Mesenchymal stem cell (in vitro differentiated cells and primary cell): ENCODE data around the gene RALGAPA2.

Experiments
- DNase-seq: peaks from one replicate; pipeline ENCODE4 v3.0.0-alpha.2; 2013
- H2AFZ ChIP-seq: one replicate; pipeline ENCODE4 v1.6.1; 2013; ENCODE audit warnings: low read depth, mild to moderate bottlenecking, control low read depth, inconsistent platforms, low read length, moderate library complexity
- H2AK5ac ChIP-seq: 2 replicates; pipeline ENCODE4 v1.6.1; 2013; ENCODE audit warnings: low read length, moderate library complexity, mild to moderate bottlenecking, inconsistent platforms; ENCODE audit not compliant: severe bottlenecking
- H2BK120ac ChIP-seq: one replicate; pipeline ENCODE4 v1.6.1; 2013; ENCODE audit warnings: low read depth, mild to moderate bottlenecking, inconsistent platforms, low read length, moderate library complexity
- H2BK12ac ChIP-seq, 2 experiments: one replicate each; pipeline ENCODE4 v1.6.1; 2013; ENCODE audit warnings: inconsistent platforms in 2 of 2, low read length in 2 of 2, mild to moderate bottlenecking in 2 of 2, moderate library complexity in 2 of 2, control low read depth in 1 of 2
- H2BK15ac ChIP-seq: one replicate; pipeline ENCODE4 v1.6.1; 2013; ENCODE audit warnings: mild to moderate bottlenecking, low read depth, inconsistent platforms; ENCODE audit not compliant: poor library complexity, severe bottlenecking
- H2BK5ac ChIP-seq: 2 replicates; pipeline ENCODE4 v1.6.1; 2013; ENCODE audit warnings: low read depth, mild to moderate bottlenecking, low read length, control low read depth, inconsistent platforms; ENCODE audit not compliant: poor library complexity, severe bottlenecking
- H3K14ac ChIP-seq, 2 experiments: one replicate each; pipeline ENCODE4 v1.6.1; 2013; ENCODE audit warnings: inconsistent platforms in 2 of 2, low read length in 2 of 2, control low read depth in 1 of 2, mild to moderate bottlenecking in 1 of 2, moderate library complexity in 1 of 2
- H3K18ac ChIP-seq, 2 experiments: one replicate each; pipeline ENCODE4 v1.6.1; 2013; ENCODE audit warnings: inconsistent platforms in 2 of 2, low read length in 2 of 2, control low read depth in 1 of 2, low read depth in 1 of 2, mild to moderate bottlenecking in 1 of 2
- H3K23ac ChIP-seq, 2 experiments: one replicate each; pipeline ENCODE4 v1.6.1; 2013; ENCODE audit warnings: inconsistent platforms in 2 of 2, low read length in 2 of 2, mild to moderate bottlenecking in 2 of 2, moderate library complexity in 2 of 2, control low read depth in 1 of 2
- H3K27ac ChIP-seq: 2 replicates; pipeline ENCODE4 v1.5.1; 2013; ENCODE audit warnings: mild to moderate bottlenecking, moderate library complexity, low read length, control low read depth, inconsistent platforms; ENCODE audit not compliant: poor library complexity, severe bottlenecking
- H3K27me3 ChIP-seq, 2 experiments: 2 replicates each; pipeline versions ENCODE4 v1.6.1 to v1.7.0; 2013; ENCODE audit warnings: low read length in 2 of 2, mild to moderate bottlenecking in 2 of 2, moderate library complexity in 2 of 2, control low read depth in 1 of 2, inconsistent platforms in 1 of 2; ENCODE audit not compliant: control insufficient read depth in 1 of 2, insufficient read depth in 1 of 2
- H3K36me3 ChIP-seq, 2 experiments: 2 replicates each; pipeline versions ENCODE4 v1.6.1 to v1.7.0; 2013; ENCODE audit warnings: low read length in 2 of 2, control low read depth in 1 of 2, inconsistent platforms in 1 of 2, low read depth in 1 of 2, mild to moderate bottlenecking in 1 of 2; ENCODE audit not compliant: insufficient read depth in 2 of 2, control insufficient read depth in 1 of 2
- H3K4ac ChIP-seq, 2 experiments: one replicate each; pipeline ENCODE4 v1.6.1; 2013; ENCODE audit warnings: inconsistent platforms in 2 of 2, low read length in 2 of 2, mild to moderate bottlenecking in 2 of 2, moderate library complexity in 2 of 2, control low read depth in 1 of 2, low read depth in 1 of 2
- H3K4me1 ChIP-seq: 2 replicates; pipeline ENCODE4 v1.6.1; 2013; ENCODE audit warnings: low read depth, low read length, control low read depth; ENCODE audit not compliant: control insufficient read depth, insufficient read depth
- H3K4me2 ChIP-seq: 2 replicates; pipeline ENCODE4 v1.6.1; 2013; ENCODE audit warnings: low read length, mild to moderate bottlenecking, inconsistent platforms; ENCODE audit not compliant: poor library complexity, severe bottlenecking
- H3K4me3 ChIP-seq, 2 experiments: 2 replicates each; pipeline versions ENCODE4 v1.5.1 to v1.7.0; 2013; ENCODE audit warnings: low read length in 2 of 2, mild to moderate bottlenecking in 2 of 2, control low read depth in 1 of 2, low read depth in 1 of 2; ENCODE audit not compliant: insufficient read depth in 1 of 2
- H3K79me1 ChIP-seq: replicated peaks from 2 replicates; pipeline ENCODE4 v1.6.1; 2013; ENCODE audit warnings: mild to moderate bottlenecking, control low read depth, low read length, inconsistent platforms; ENCODE audit not compliant: poor library complexity, severe bottlenecking
- H3K9ac ChIP-seq: 2 replicates; pipeline ENCODE4 v1.7.0; 2013; ENCODE audit warnings: mild to moderate bottlenecking, low read length, moderate library complexity
- H3K9me3 ChIP-seq: 2 replicates; pipeline ENCODE4 v1.7.0; 2013; ENCODE audit warnings: mild to moderate bottlenecking, low read length; ENCODE audit not compliant: control insufficient read depth
- H4K8ac ChIP-seq: one replicate; pipeline ENCODE4 v1.6.1; 2013; ENCODE audit warnings: inconsistent platforms, mild to moderate bottlenecking, low read length, moderate library complexity
- H4K91ac ChIP-seq: one replicate; pipeline ENCODE4 v1.6.1; 2013; ENCODE audit warnings: mild to moderate bottlenecking, low read length, inconsistent platforms
- WGBS: methylation state at CpG from one replicate; pipeline ENCODE4 v1.1.7; 2013; ENCODE audit warnings: mixed read lengths; 5-methylcytosine and 5-hydroxymethylcytosine counted together

Gene RALGAPA2

DNA sequence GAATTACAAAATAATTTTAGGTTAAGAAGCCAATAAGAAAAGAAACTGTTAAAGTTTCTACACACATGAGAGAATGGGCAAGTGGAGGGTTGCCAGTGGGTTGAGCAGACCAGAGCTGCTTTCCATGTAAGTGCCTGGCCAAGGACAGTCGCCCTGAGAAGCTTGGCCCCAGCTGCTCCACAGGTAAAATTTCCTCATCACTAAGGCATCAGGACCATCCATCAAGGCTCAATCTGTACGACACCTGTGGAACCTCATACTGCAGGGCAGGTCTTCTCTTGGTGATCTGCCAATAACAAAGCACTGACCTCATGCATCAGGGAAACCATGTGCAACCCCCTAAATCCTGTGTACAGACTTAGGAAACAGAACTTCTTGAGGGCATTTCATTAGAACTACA lies 229.1 kb downstream of the RALGAPA2 start:
- 93% methylated on average over 2 of the region's 2 CpGs for WGBS
- Histone ChIP-seq H3K79me1 (no peaks in the 10 kb centered on the region), H3K18ac (no peak overlapping the region), H3K4me2 (no peak overlapping the region), H2BK12ac (no peak overlapping the region), H2AK5ac (no peak overlapping the region), H3K23ac (no peak overlapping the region), H4K8ac (no peak overlapping the region), H3K14ac (no peak overlapping the region), H3K27ac (no peak overlapping the region), H3K27me3 (no peaks in the 10 kb centered on the region), H2BK120ac (no peak overlapping the region), H3K4ac (no peak overlapping the region), H2BK5ac (no peak overlapping the region), H4K91ac (no peak overlapping the region), H3K4me3 (no peak overlapping the region), H2BK15ac (no peak overlapping the region), H3K4me1 (peaks cover 3% of the 10 kb centered on the region), H2AFZ (no peak overlapping the region), H3K9me3 (no peaks in the 10 kb centered on the region), H3K9ac (no peak overlapping the region), H3K36me3 (peaks cover 0 to 4% of the 10 kb centered on the region in 2 experiments)
- no peak for DNase-seq

DNA sequence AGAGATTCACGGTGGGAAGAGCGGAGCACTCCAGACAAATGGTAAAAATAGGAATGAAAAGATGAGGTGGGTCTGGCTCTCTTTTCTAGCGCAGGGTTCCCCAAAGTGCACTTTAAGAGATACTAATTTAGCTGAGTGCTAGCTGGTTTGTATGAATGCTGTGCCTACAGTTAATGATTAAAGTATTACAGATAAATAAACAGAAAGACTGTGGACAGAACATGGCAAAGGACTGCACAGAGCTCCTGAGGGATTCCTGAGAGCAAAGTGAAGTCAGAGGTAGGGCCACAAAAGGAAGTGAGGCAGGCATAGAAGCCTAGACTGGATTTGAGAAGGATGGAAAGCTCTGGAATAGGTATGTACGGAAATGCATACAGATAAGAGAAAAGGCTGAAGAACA lies 230.0 kb downstream of the RALGAPA2 start:
- H2BK120ac ChIP-seq: no peak overlapping the region
- WGBS: 94% methylated on average over 3 of the region's 4 CpGs
- no peak overlapping the region for H2BK5ac ChIP-seq
- H3K4me3 ChIP-seq: no peak overlapping the region
- H3K4ac ChIP-seq: no peak overlapping the region
- H2AFZ ChIP-seq: no peak overlapping the region
- no peak overlapping the region for H3K4me2 ChIP-seq
- no peak overlapping the region for H2AK5ac ChIP-seq
- no peaks in the 10 kb centered on the region for H3K79me1 ChIP-seq
- H3K27me3 ChIP-seq: no peaks in the 10 kb centered on the region
- H2BK12ac ChIP-seq: no peak overlapping the region
- peaks cover 3% of the 10 kb centered on the region for H3K4me1 ChIP-seq
- H3K36me3 ChIP-seq: peaks cover 0 to 4% of the 10 kb centered on the region in 2 experiments
- no peak overlapping the region for H3K23ac ChIP-seq
- no peak overlapping the region for H2BK15ac ChIP-seq
- H4K91ac ChIP-seq: no peak overlapping the region
- H4K8ac ChIP-seq: no peak overlapping the region
- no peak overlapping the region for H3K9ac ChIP-seq
- no peaks in the 10 kb centered on the region for H3K9me3 ChIP-seq
- no peak overlapping the region for H3K27ac ChIP-seq
- H3K18ac ChIP-seq: no peak overlapping the region
- H3K14ac ChIP-seq: no peak overlapping the region
- DNase-seq: no peak

DNA sequence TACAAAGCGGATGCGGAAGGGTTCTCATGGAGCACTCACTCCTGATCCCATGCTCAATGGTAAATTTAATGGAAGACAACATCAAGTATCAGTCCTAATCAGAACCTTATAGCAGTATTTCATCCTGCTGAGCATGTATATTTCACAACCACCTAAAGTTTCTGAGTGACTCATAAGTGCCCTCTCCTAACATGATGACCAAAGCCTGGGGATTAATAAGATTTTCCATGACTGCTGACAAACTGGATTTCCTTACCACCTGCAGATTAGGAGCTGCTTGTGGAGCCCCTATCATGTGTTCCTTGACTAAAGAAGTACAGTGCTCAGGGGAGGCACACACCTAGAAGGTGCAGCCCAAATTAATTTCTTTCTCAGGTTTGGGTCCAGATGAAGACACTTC lies 231.8 kb downstream of the RALGAPA2 start:
- Histone ChIP-seq H3K14ac (no peak overlapping the region), H2BK120ac (no peak overlapping the region), H3K23ac (no peak overlapping the region), H3K4me3 (no peak overlapping the region), H3K79me1 (no peaks in the 10 kb centered on the region), H3K9ac (peak overlapping the region; percentile 38), H2BK5ac (no peak overlapping the region), H4K8ac (no peak overlapping the region), H3K9me3 (no peaks in the 10 kb centered on the region), H3K27ac (no peak overlapping the region), H4K91ac (no peak overlapping the region), H2AFZ (no peak overlapping the region), H3K27me3 (no peaks in the 10 kb centered on the region), H3K36me3 (no peaks in the 10 kb centered on the region), H2BK12ac (no peak overlapping the region), H2BK15ac (no peak overlapping the region), H3K4me2 (no peak overlapping the region), H2AK5ac (no peak overlapping the region), H3K4me1 (peaks cover 3% of the 10 kb centered on the region), H3K18ac (no peak overlapping the region), H3K4ac (no peak overlapping the region)
- peak; percentile 87 for DNase-seq
- WGBS: 100% methylated on average over 2 of the region's 2 CpGs

DNA sequence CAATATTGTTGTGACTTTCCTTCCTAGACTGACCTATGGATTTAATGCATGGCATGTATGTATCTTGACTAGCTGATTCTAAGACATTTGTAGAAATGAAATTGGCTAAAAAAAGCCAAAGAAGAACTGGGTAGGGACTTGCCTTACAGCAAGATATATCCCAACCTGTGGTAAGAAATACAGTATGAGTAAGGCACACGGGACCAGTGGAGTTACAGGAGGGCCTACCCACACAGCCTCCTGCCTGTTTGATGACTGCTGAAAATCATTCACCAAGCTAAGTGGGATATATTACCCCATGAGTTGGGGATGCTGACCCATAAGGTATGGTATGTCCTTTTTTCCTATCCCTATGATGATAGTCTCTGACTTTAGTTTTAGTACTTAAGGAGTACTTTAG lies 232.3 kb downstream of the RALGAPA2 start:
- no peak overlapping the region for H2BK12ac ChIP-seq
- H3K4ac ChIP-seq: no peak overlapping the region
- no peak overlapping the region for H3K23ac ChIP-seq
- no peak overlapping the region for H3K14ac ChIP-seq
- H4K91ac ChIP-seq: no peak overlapping the region
- peak overlapping the region; percentile 38 for H3K9ac ChIP-seq
- H3K4me3 ChIP-seq: no peak overlapping the region
- H3K9me3 ChIP-seq: no peaks in the 10 kb centered on the region
- H3K27ac ChIP-seq: no peak overlapping the region
- peaks cover 3% of the 10 kb centered on the region for H3K4me1 ChIP-seq
- peak; percentile 39 for DNase-seq
- no peak overlapping the region for H2BK5ac ChIP-seq
- H3K18ac ChIP-seq: no peak overlapping the region
- H3K4me2 ChIP-seq: no peak overlapping the region
- no peak overlapping the region for H4K8ac ChIP-seq
- 100% methylated on average over 1 of the region's 1 CpG for WGBS
- H2BK15ac ChIP-seq: no peak overlapping the region
- no peak overlapping the region for H2AK5ac ChIP-seq
- H3K36me3 ChIP-seq: no peaks in the 10 kb centered on the region
- H3K79me1 ChIP-seq: no peaks in the 10 kb centered on the region
- H2BK120ac ChIP-seq: no peak overlapping the region
- no peak overlapping the region for H2AFZ ChIP-seq
- H3K27me3 ChIP-seq: no peaks in the 10 kb centered on the region
